Activated naive CD8-positive, alpha-beta T cell treated with anti-CD3 and anti-CD28 coated beads for 36 hours (primary cell): ENCODE data around the gene GFER. TPM values are rescaled to one million over a fixed set of nuclear protein-coding genes. Genes with fewer than 3 reads are reported as not detected.
"Not testable (repeated sequence)": the region's sequence is repeated elsewhere in the genome, so short reads cannot be mapped to it uniquely, and the experiment has no call there.

Source experiments
- DNase-seq: peaks from one replicate; pipeline ENCODE4 v3.0.0; 2021
- H3K27ac Mint-ChIP-seq: one replicate; pipeline ENCODE4 v1.8.0; 2022; ENCODE audit warnings: mild to moderate bottlenecking, moderate library complexity, mixed read lengths
- H3K27me3 Mint-ChIP-seq: one replicate; pipeline ENCODE4 v1.8.0; 2022; ENCODE audit warnings: mild to moderate bottlenecking, mixed read lengths
- H3K36me3 Mint-ChIP-seq: one replicate; pipeline ENCODE4 v1.8.0; 2021; ENCODE audit warnings: mild to moderate bottlenecking, mixed read lengths
- H3K4me1 Mint-ChIP-seq: one replicate; pipeline ENCODE4 v1.8.0; 2021; ENCODE audit warnings: mixed read lengths
- H3K4me3 Mint-ChIP-seq: one replicate; pipeline ENCODE4 v1.8.0; 2022; ENCODE audit warnings: mild to moderate bottlenecking, moderate library complexity, mixed read lengths
- H3K9me3 Mint-ChIP-seq: one replicate; pipeline ENCODE4 v1.8.0; 2022; ENCODE audit warnings: mixed read lengths
- total RNA-seq, 2 experiments: library from RNA; stranded (reverse); gene quantifications; one replicate each; pipeline ENCODE4 v1.2.3, GENCODE V29; 2021

Gene GFER
- total RNA-seq, 2 experiments from 2014 or later, result 27.3 to 29.5 TPM

GRCh38 chr16:1946495-1947368 lies 37.3 kb upstream of the GFER start:
- Mint-ChIP-seq H3K9me3 (no peaks in the 10 kb centered on the region), H3K27ac (no peak overlapping the region), H3K4me3 (no peak overlapping the region), H3K36me3 (no peaks in the 10 kb centered on the region), H3K27me3 (no peaks in the 10 kb centered on the region), H3K4me1 (peaks cover 14% of the 10 kb centered on the region)
- DNase-seq, result no peak

DNA sequence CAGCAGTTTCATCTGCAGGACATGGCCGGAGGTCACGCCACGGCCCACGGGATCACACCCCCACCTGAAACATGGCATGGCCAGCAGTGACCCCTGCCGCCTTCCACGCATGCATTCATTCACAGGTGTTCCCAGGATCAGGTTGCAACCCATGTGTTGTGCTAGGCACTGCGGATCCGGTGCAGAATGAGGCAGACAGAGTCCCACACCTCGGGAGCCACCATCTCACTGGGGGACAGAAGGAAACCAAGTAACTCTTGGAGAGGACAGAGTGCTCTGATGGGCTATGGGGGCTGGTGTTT lies 36.7 kb upstream of the GFER start:
- no peak for DNase-seq
- Mint-ChIP-seq H3K36me3 (no peaks in the 10 kb centered on the region), H3K9me3 (no peaks in the 10 kb centered on the region), H3K4me1 (peaks cover 10% of the 10 kb centered on the region), H3K27me3 (no peaks in the 10 kb centered on the region), H3K27ac (no peak overlapping the region), H3K4me3 (no peak overlapping the region)

DNA sequence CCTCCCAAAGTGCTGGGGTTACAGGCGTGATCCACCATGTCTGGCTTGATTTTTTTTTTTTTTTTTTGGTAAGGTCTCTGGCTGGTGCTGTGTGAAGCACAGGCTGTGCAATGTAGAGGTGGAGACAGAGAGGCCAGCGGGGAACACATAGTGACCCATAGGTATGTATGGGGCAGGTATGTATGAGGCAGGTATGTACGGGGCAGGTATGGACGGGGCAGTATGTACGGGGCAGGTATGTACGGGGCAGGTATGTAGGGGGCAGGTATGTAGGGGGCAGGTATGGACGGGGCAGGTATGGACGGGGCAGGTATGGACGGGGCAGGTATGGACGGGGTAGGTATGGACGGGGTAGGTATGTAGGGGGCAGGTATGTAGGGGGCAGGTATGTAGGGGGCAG lies 34.5 kb upstream of the GFER start:
- peaks cover under 1% of the 10 kb centered on the region for H3K4me1 Mint-ChIP-seq
- DNase-seq, result no peak
- no peaks in the 10 kb centered on the region for H3K27me3 Mint-ChIP-seq
- H3K36me3 Mint-ChIP-seq, result no peaks in the 10 kb centered on the region
- H3K4me3 Mint-ChIP-seq, result no peak overlapping the region
- no peak overlapping the region for H3K27ac Mint-ChIP-seq
- H3K9me3 Mint-ChIP-seq, result no peaks in the 10 kb centered on the region

DNA sequence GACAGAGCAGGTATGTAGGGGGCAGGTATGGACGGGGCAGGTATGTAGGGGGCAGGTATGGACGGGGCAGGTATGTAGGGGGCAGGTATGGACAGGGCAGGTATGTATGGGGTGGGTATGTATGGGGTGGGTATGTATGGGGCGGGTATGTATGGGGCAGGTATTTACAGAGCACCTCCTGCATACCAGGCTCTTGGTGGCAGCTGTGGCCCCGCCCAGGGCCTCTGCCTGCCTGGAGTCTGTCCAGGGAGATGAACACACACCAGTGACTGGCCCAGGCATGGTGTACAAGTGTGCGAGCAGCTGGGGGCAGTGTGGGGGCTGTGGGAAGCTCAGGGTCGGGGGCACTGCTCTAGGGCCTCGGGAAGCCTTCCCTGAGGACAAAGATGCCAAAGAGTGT lies 33.9 kb upstream of the GFER start:
- Mint-ChIP-seq H3K27ac (no peak overlapping the region), H3K27me3 (no peaks in the 10 kb centered on the region), H3K4me3 (no peak overlapping the region), H3K4me1 (no peaks in the 10 kb centered on the region), H3K36me3 (no peaks in the 10 kb centered on the region), H3K9me3 (no peaks in the 10 kb centered on the region)
- DNase-seq, result no peak

DNA sequence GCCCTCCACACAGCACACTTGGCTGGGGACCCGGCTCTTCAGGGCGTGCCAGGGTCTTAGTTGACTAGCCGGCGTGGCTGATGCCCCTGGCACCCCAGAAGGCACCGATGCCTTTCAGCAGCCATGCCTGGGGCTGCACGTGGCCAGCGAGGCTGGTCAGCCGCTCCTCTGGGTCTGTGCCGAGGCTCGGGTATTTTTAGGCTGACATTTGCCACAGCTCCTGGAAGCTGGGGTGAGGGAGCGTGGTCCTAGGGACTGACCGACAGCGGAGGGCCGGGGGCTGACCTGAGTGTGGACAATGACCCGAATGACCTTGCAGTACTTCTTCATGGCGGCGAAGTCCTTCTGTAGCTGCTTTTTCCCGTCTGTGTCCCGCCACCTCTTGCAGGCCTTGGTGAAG lies 33.4 kb upstream of the GFER start:
- H3K4me1 Mint-ChIP-seq, result no peaks in the 10 kb centered on the region
- no peak overlapping the region for H3K27ac Mint-ChIP-seq
- H3K4me3 Mint-ChIP-seq, result no peak overlapping the region
- no peak for DNase-seq
- H3K9me3 Mint-ChIP-seq, result no peaks in the 10 kb centered on the region
- no peaks in the 10 kb centered on the region for H3K27me3 Mint-ChIP-seq
- H3K36me3 Mint-ChIP-seq, result no peaks in the 10 kb centered on the region

GRCh38 chr16:1953734-1954133 lies 30.3 kb upstream of the GFER start:
- no peak for DNase-seq
- H3K9me3 Mint-ChIP-seq, result no peaks in the 10 kb centered on the region
- peaks cover 2% of the 10 kb centered on the region for H3K27me3 Mint-ChIP-seq
- H3K27ac Mint-ChIP-seq, result no peak overlapping the region
- H3K4me3 Mint-ChIP-seq, result no peak overlapping the region
- no peaks in the 10 kb centered on the region for H3K36me3 Mint-ChIP-seq
- no peaks in the 10 kb centered on the region for H3K4me1 Mint-ChIP-seq

DNA sequence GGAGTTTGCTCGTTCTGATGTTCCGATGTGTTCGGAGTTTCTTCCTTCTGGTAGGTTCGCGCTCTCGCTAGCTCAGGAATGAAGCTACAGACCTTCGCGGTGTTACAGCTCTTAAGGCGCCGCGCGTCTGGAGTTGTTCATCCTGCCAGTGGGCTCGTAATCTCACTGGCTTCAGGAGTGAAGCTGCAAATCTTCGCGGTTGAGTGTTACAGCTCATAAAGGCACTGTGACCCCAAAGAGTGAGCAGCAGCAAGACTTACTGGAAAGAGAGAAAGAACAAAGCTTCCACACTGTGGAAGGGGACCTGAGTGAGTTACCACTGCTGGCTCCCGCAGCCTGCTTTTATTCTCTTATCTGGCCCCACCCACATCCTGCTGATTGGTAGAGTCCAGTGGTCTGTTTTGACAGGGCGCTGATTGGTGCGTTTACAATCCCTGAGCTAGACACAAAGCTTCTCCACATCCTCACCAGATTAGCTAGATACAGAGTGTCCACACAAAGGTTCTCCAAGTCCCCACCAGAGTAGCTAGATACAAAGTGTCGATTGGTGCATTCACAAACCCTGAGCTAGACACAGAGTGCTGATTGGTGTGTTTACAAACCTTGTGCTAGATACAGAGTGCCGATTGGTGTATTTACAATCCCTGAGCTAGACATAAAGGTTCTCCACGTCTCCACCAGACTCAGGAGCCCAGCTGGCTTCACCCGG lies 26.4 kb upstream of the GFER start:
- not testable (repeated sequence) for H3K4me3 Mint-ChIP-seq, H3K9me3 Mint-ChIP-seq, H3K27ac Mint-ChIP-seq, DNase-seq
- peaks cover 29% of the 10 kb centered on the region for H3K4me1 Mint-ChIP-seq
- peaks cover 14% of the 10 kb centered on the region for H3K27me3 Mint-ChIP-seq
- H3K36me3 Mint-ChIP-seq, result peaks cover 27% of the 10 kb centered on the region

GRCh38 chr16:1958143-1958491 lies 25.9 kb upstream of the GFER start:
- peaks cover 17% of the 10 kb centered on the region for H3K27me3 Mint-ChIP-seq
- H3K4me3 Mint-ChIP-seq, H3K27ac Mint-ChIP-seq, H3K9me3 Mint-ChIP-seq, DNase-seq: not testable (repeated sequence)
- H3K36me3 Mint-ChIP-seq, result peaks cover 33% of the 10 kb centered on the region
- H3K4me1 Mint-ChIP-seq, result peaks cover 33% of the 10 kb centered on the region

GRCh38 chr16:1958715-1959268 lies 25.2 kb upstream of the GFER start:
- H3K36me3 Mint-ChIP-seq, result peaks cover 39% of the 10 kb centered on the region
- no peak for DNase-seq

DNA sequence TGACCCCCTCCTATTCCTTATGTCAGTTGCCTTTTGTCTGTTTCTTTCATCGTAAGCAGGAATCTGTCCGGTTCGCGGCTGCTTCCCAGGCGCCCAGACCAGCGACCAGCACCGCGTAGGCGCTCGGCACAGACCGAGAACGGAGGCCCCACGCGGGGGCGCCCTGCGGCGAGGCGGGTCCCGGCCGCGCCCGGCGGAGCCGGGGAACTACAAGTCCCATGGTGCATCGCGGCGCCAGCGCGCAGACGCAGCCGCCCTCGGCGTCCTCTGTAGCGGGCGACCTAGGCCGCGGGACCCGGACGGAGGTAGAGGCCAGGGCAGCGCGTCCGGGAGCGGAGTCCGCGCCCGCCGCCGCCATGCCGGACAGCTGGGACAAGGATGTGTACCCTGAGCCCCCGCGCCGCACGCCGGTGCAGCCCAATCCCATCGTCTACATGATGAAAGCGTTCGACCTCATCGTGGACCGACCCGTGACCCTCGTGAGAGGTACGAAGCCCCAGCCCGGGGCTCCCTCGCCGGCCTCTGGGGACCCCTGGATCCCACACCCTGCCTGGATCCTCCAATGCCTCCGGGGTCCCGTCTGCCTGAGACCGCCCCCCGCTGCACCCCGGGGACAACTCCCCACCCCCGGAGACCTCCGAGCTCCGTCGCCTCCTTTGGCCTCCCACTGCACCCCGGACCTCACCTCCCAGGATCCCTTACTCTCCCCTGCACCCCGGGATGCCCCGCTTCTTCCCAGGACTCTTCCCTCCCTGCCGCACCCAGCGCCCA lies 24.5 kb upstream of the GFER start, which contains the start of gene NDUFB10:
NDUFB10 (plus strand) TSS at position 270 of the 771 bp plus-strand sequence; CDS start at position 357, 87 bp downstream.
- Mint-ChIP-seq H3K4me1 (peaks cover 40% of the 10 kb centered on the region), H3K4me3 (peak within 1 kb of the TSS; percentile 92), H3K9me3 (no peaks in the 10 kb centered on the region), H3K27me3 (peaks cover 27% of the 10 kb centered on the region), H3K36me3 (peaks cover 45% of the 10 kb centered on the region), H3K27ac (peak within 1 kb of the TSS; percentile 90)
- peak; percentile 94 for DNase-seq

More at GRCh38 chr16:1958715-1959268, 25.2 kb upstream of the GFER start:
- Mint-ChIP-seq H3K4me3 (peak overlapping the region; percentile 92), H3K27me3 (peaks cover 23% of the 10 kb centered on the region), H3K4me1 (peaks cover 36% of the 10 kb centered on the region), H3K27ac (peak overlapping the region; percentile 58), H3K9me3 (no peaks in the 10 kb centered on the region)

DNA sequence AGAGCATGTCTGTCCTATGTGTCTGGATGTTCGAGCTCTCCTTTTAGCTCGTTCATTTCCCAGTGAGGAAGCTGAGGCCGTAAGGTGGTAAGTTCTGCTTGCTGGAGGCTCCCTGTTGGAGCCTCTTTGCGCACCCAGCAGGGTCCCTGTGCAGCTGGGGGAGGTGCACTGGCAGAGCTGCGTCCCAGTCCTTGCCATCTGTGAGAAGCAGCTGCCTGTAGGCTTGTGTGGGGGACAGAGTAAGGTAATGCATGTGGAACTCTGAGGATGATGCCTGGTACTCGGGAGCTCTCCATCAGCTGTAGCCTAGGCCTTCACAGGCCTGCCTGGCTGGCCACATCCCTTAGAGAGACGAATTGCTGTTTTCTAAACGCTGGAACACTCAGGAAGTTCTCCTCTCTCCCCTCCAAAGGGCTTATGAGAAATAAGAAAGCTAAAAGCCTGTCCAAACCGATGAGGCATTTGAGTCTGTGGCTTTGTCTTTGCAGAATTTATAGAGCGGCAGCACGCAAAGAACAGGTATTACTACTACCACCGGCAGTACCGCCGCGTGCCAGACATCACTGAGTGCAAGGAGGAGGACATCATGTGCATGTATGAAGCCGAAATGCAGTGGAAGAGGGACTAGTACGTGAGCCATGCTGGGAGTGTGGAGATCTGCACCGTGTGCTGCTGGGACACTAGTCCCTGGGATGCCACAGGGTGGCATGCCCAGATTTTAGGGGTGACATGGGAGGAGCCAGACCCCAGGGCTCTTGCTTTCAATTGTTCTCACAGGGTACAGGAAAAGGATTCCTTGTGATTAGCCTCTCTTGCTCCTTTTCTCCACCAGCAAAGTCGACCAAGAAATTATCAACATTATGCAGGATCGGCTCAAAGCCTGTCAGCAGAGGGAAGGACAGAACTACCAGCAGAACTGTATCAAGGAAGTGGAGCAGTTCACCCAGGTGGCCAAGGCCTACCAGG lies 23.0 kb upstream of the GFER start:
- DNase-seq, result peak; percentile 49
- Mint-ChIP-seq H3K27me3 (peaks cover 27% of the 10 kb centered on the region), H3K9me3 (no peaks in the 10 kb centered on the region), H3K4me3 (peak overlapping the region; percentile 92), H3K27ac (peak overlapping the region; percentile 90), H3K36me3 (peaks cover 56% of the 10 kb centered on the region), H3K4me1 (peaks cover 42% of the 10 kb centered on the region)

DNA sequence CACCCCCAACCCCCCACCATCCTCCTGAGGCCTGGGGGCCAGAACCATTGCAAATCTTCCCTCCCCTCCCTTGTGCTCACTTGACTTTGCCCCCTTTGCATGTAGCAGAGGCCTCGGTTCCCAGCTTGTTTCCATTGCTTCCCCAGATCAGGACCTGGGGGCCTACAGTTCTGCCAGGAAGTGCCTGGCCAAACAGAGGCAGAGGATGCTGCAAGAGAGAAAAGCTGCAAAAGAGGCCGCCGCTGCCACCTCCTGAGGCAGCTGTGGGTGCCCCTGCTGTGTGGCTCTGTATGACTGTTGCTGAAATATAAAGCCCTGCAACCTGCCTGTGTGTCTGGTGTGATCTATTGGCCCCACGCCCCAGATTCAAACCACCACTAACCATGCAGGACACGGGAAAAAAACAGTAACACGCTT lies 22.3 kb upstream of the GFER start:
- peaks cover 27% of the 10 kb centered on the region for H3K27me3 Mint-ChIP-seq
- no peaks in the 10 kb centered on the region for H3K9me3 Mint-ChIP-seq
- H3K4me1 Mint-ChIP-seq, result peaks cover 42% of the 10 kb centered on the region
- DNase-seq, result no peak
- H3K4me3 Mint-ChIP-seq, result peak overlapping the region; percentile 96
- H3K36me3 Mint-ChIP-seq, result peaks cover 57% of the 10 kb centered on the region
- peak overlapping the region; percentile 89 for H3K27ac Mint-ChIP-seq

DNA sequence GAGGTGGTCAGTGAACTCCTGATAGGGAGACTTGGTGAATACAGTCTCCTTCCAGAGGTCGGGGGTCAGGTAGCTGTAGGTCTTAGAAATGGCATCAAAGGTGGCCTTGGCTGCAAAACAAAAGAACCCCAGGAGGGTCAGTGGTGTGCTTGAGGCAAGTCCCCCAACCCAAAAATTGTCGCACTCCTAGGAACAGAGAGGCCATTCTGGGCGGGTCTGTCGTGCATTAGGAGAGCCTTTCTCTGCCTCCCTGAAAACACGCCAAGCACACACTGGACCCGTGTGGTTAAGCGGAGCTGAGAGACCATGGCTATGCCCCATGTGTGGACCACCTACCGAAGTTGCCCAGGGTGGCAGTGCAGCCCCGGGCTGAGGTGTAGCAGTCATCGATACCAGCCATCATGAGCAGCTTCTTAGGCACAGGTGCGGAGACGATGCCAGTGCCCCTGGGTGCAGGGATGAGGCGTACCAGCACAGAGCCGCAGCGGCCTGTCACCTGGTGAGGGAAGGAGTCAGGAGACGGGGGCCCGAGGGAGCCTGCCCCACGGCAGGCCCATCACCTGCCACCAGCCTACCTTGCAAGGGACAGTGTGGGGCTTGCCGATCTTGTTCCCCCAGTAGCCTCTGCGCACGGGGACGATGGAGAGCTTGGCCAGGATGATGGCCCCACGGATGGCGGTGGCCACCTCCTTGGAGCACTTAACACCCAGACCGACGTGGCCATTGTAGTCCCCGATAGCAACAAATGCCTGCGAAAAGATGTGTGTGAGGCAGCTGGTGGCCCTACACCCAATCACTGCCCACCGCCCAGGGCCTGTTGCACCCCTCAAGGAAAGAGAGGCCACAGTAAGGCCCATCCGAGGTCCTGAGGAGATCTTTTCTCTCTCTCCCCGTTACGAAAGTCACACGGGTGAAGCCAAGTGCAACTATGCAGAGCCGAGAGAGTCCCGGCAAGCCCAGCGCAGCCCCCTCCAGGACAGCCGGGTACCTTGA lies 21.5 kb upstream of the GFER start:
- DNase-seq, H3K9me3 Mint-ChIP-seq: not testable (repeated sequence)
- Mint-ChIP-seq H3K4me3 (peak overlapping the region; percentile 96), H3K27ac (peak overlapping the region; percentile 89), H3K36me3 (peaks cover 57% of the 10 kb centered on the region), H3K4me1 (peaks cover 43% of the 10 kb centered on the region), H3K27me3 (peaks cover 25% of the 10 kb centered on the region)
